SU-DHL-6 (cell line): ENCODE data around the gene PIEZO1.

Experiments used
- H2AFZ ChIP-seq: fragments of 200-600 bp; sonication (generic); 2 replicates; pipeline ENCODE4 v1.6.1; 2014; ENCODE audit warnings: low read depth, mild to moderate bottlenecking, moderate library complexity, mixed read lengths, antibody characterized with exemption, low read length; ENCODE audit not compliant: severe bottlenecking
- H3F3A ChIP-seq: fragments of 200-600 bp; shearing (Covaris generic); 2 replicates; pipeline ENCODE4 v1.6.0; 2016; ENCODE audit warnings: antibody characterized with exemption, mild to moderate bottlenecking; ENCODE audit not compliant: insufficient read depth
- H3K27ac ChIP-seq: fragments of 200-600 bp; sonication (generic); 2 replicates; pipeline ENCODE4 v1.5.1; 2016; ENCODE audit warnings: low read depth, mild to moderate bottlenecking, low read length, moderate library complexity, mixed read lengths
- H3K27me3 ChIP-seq: fragments of 200-600 bp; sonication (generic), shearing (Covaris generic); 2 replicates; pipeline ENCODE4 v1.6.0; 2014; ENCODE audit warnings: mild to moderate bottlenecking, low read length
- H3K36me3 ChIP-seq: fragments of 200-600 bp; sonication (generic); 2 replicates; pipeline ENCODE4 v1.6.1; 2014; ENCODE audit warnings: mild to moderate bottlenecking, low read length, mixed read lengths
- H3K4me2 ChIP-seq: fragments of 300-600, 200-600 bp; shearing (Covaris generic), sonication (generic); 2 replicates; pipeline ENCODE4 v1.6.0; 2014; ENCODE audit warnings: low read length, low read depth, mild to moderate bottlenecking; ENCODE audit not compliant: poor library complexity, severe bottlenecking
- H3K4me3 ChIP-seq: fragments of 200-600 bp; sonication (generic); 2 replicates; pipeline ENCODE4 v1.5.1; 2014; ENCODE audit warnings: antibody characterized with exemption, low read length, mild to moderate bottlenecking, mixed read lengths; ENCODE audit not compliant: insufficient read depth, poor library complexity, severe bottlenecking
- H3K79me2 ChIP-seq: fragments of 200-600 bp; sonication (generic); 2 replicates; pipeline ENCODE4 v1.6.1; 2014; ENCODE audit warnings: mild to moderate bottlenecking, low read length, moderate library complexity; ENCODE audit not compliant: insufficient read depth
- H3K9ac ChIP-seq: fragments of 200-600 bp; sonication (generic); 2 replicates; pipeline ENCODE4 v1.7.0; 2014; ENCODE audit warnings: mild to moderate bottlenecking, low read length
- H3K9me2 ChIP-seq: fragments of 200-600 bp; sonication (generic); replicated peaks from 2 replicates; pipeline ENCODE4 v1.6.1; 2014; ENCODE audit warnings: low read length; ENCODE audit not compliant: insufficient read depth
- H3K9me3 ChIP-seq: fragments of 200-600 bp; sonication (generic); 2 replicates; pipeline ENCODE4 v1.6.1; 2014; ENCODE audit warnings: low read length, mixed read lengths; ENCODE audit not compliant: insufficient read depth
- H4K20me1 ChIP-seq: fragments of 200-600 bp; sonication (generic); 2 replicates; pipeline ENCODE4 v1.6.1; 2014; ENCODE audit warnings: low read depth, mild to moderate bottlenecking, antibody characterized with exemption, low read length, moderate library complexity, mixed read lengths
- CTCF ChIP-seq: fragments of 200-600 bp; sonication (generic); IDR thresholded peaks from one replicate; pipeline ENCODE4 v1.5.1; 2017; ENCODE audit warnings: antibody characterized with exemption, mild to moderate bottlenecking, low read length, moderate library complexity; ENCODE audit not compliant: insufficient read depth, poor library complexity, severe bottlenecking
- EZH2phosphoT487 ChIP-seq: fragments of 200-600 bp; sonication (generic), shearing (Covaris generic); conservative IDR thresholded peaks from 2 replicates; pipeline ENCODE4 v1.6.1; 2018; ENCODE audit warnings: mild to moderate bottlenecking, antibody characterized with exemption, low read length, moderate library complexity, mixed read lengths

The PIEZO1 gene

GRCh38 chr16:88749358-88749757 lies 35.7 kb downstream of the PIEZO1 start:
- Histone ChIP-seq H3K9ac (no peak overlapping the region), H3K4me3 (no peak overlapping the region), H3K9me2 (no peaks in the 10 kb centered on the region), H3K9me3 (no peaks in the 10 kb centered on the region), H3K27ac (no peak overlapping the region), H2AFZ (no peak overlapping the region), H3K36me3 (no peaks in the 10 kb centered on the region), H3K4me2 (no peak overlapping the region), H3F3A (no peaks in the 10 kb centered on the region), H4K20me1 (no peaks in the 10 kb centered on the region), H3K27me3 (no peaks in the 10 kb centered on the region), H3K79me2 (no peaks in the 10 kb centered on the region)
- TF ChIP-seq EZH2phosphoT487 (no peak), CTCF (no peak)

GRCh38 chr16:88748364-88748763 lies 36.7 kb downstream of the PIEZO1 start:
- no peak overlapping the region for H2AFZ ChIP-seq
- H3K9me3 ChIP-seq, result no peaks in the 10 kb centered on the region
- no peak overlapping the region for H3K9ac ChIP-seq
- no peaks in the 10 kb centered on the region for H4K20me1 ChIP-seq
- H3K36me3 ChIP-seq, result no peaks in the 10 kb centered on the region
- H3K27ac ChIP-seq, result no peak overlapping the region
- no peak overlapping the region for H3K4me2 ChIP-seq
- H3K27me3 ChIP-seq, result no peaks in the 10 kb centered on the region
- no peaks in the 10 kb centered on the region for H3K79me2 ChIP-seq
- H3K9me2 ChIP-seq, result no peaks in the 10 kb centered on the region
- no peaks in the 10 kb centered on the region for H3F3A ChIP-seq
- no peak overlapping the region for H3K4me3 ChIP-seq
- TF ChIP-seq EZH2phosphoT487, result no peak
- TF ChIP-seq CTCF, result no peak

- no peak overlapping the region for H3K9ac ChIP-seq
- TF ChIP-seq CTCF, result peak; percentile 21
- no peak for TF ChIP-seq EZH2phosphoT487
Observed at GRCh38 chr16:88747588-88748301, 37.3 kb downstream of the PIEZO1 start.

More at GRCh38 chr16:88747588-88748301, 37.3 kb downstream of the PIEZO1 start:
- H3K9me3 ChIP-seq, result no peaks in the 10 kb centered on the region
- no peaks in the 10 kb centered on the region for H3K79me2 ChIP-seq
- H3F3A ChIP-seq, result no peaks in the 10 kb centered on the region
- no peak overlapping the region for H3K4me3 ChIP-seq
- no peaks in the 10 kb centered on the region for H4K20me1 ChIP-seq
- H2AFZ ChIP-seq, result no peak overlapping the region
- H3K9me2 ChIP-seq, result no peaks in the 10 kb centered on the region
- no peaks in the 10 kb centered on the region for H3K27me3 ChIP-seq
- H3K4me2 ChIP-seq, result no peak overlapping the region
- H3K27ac ChIP-seq, result no peak overlapping the region
- no peaks in the 10 kb centered on the region for H3K36me3 ChIP-seq
